Body of pancreas (tissue), 4 donors: ENCODE results near the gene TIMP2. TPM values are rescaled to one million over a fixed set of nuclear protein-coding genes. Genes with fewer than 3 reads are reported as not detected.

Experiments
- ATAC-seq: fragments of 150-250 bp; one replicate; pipeline ENCODE4 v1.9.1; 2016
- DNase-seq, 4 donors: peaks; one replicate each; pipeline ENCODE4 v3.0.0-alpha.2; 2019
- H3K27ac ChIP-seq, 4 donors: fragments of 200-600 bp; sonication (generic); 1 replicate in 3 of 4; 2 replicates in 1 of 4; pipeline versions ENCODE4 v1.5.1 to v1.6.1; 2016 to 2019; ENCODE audit warnings: mild to moderate bottlenecking in 1 of 4, mixed read lengths in 1 of 4, moderate library complexity in 1 of 4
- H3K27me3 ChIP-seq, 2 donors: fragments of 200-600 bp; sonication (generic); one replicate each; pipeline ENCODE4 v1.6.0; 2016; ENCODE audit warnings: mild to moderate bottlenecking in 1 of 2
- H3K36me3 ChIP-seq, 2 donors: fragments of 200-600 bp; sonication (generic); replicated peaks in 1 of 2; 2 replicates each; pipeline ENCODE4 v1.5.1; 2016; ENCODE audit warnings: low read depth in 2 of 2; ENCODE audit not compliant: insufficient read depth in 1 of 2
- H3K4me1 ChIP-seq: fragments of 200-600 bp; sonication (generic); one replicate; pipeline ENCODE4 v1.6.0; 2016
- H3K4me3 ChIP-seq, 2 donors: fragments of 200-600 bp; sonication (generic); 1 replicate in 1 of 2; 2 replicates in 1 of 2; pipeline ENCODE4 v1.5.1; 2016 to 2019
- H3K9me3 ChIP-seq, 3 donors: fragments of 200-600 bp; sonication (generic); 1 replicate in 2 of 3; 2 replicates in 1 of 3; pipeline ENCODE4 v1.5.1; 2016
- CTCF ChIP-seq, 7 experiments: fragments of 450-650 bp in 4 of 7; fragments of 200-600 bp in 3 of 7; sonication (generic) in 3 of 7; IDR thresholded peaks; one replicate each; pipeline ENCODE4 v1.5.1; 2016 to 2019; ENCODE audit warnings: antibody characterized with exemption in 7 of 7
- POLR2A ChIP-seq, 3 donors: fragments of 450-650 bp; IDR thresholded peaks; one replicate each; pipeline ENCODE4 v1.6.1; 2016; ENCODE audit warnings: antibody characterized with exemption in 3 of 3, mild to moderate bottlenecking in 2 of 3
- WGBS, 2 donors: methylation state at CpG; one replicate each; pipeline ENCODE4 v1.1.5; 2017; 5-methylcytosine and 5-hydroxymethylcytosine counted together
- intact Hi-C: fragments of 100-400 bp; cut with DNase I; formaldehyde crosslinking; loops from one replicate; pipeline ENCODE4 v1.15.1; 2023
- total RNA-seq, 2 donors: library from RNA; depleted of rRNA; stranded (reverse); fragments of >200 nt; gene quantifications; one replicate each; pipeline ENCODE4 v1.1.0, GENCODE V29; 2016

TIMP2 gene
- total RNA-seq, 2 donors from 2014 or later: 50.1 to 53.7 TPM

- H3K36me3 ChIP-seq: peaks cover 3 to 58% of the 10 kb centered on the region in 2 donors
- ATAC-seq (no peak), DNase-seq (no peak)
- H3K4me1 ChIP-seq: no peaks in the 10 kb centered on the region
- no peak overlapping the region for H3K27ac ChIP-seq
- intact Hi-C loops: no loop called here
- H3K27me3 ChIP-seq: no peaks in the 10 kb centered on the region
- no peak overlapping the region for H3K4me3 ChIP-seq
- 55 to 57% methylated on average over 15 of the region's 15 CpGs for WGBS, 2 donors
- TF ChIP-seq POLR2A (IDR thresholded peaks at IDR 0.05) (no peak), CTCF (IDR thresholded peaks at IDR 0.05) (no peak)
- no peaks in the 10 kb centered on the region for H3K9me3 ChIP-seq
Observed at GRCh38 chr17:78831688-78832540, 93.3 kb downstream of the TIMP2 start.

- no peak overlapping the region for H3K4me3 ChIP-seq
- TF ChIP-seq CTCF (IDR thresholded peaks at IDR 0.05) (no peak), POLR2A (IDR thresholded peaks at IDR 0.05) (no peak)
- DNase-seq: no peak
- H3K27me3 ChIP-seq: no peaks in the 10 kb centered on the region
- H3K36me3 ChIP-seq: peaks cover 3 to 50% of the 10 kb centered on the region in 2 donors
- intact Hi-C loops: no loop called here
- no peaks in the 10 kb centered on the region for H3K4me1 ChIP-seq
- no peak overlapping the region for H3K27ac ChIP-seq
- H3K9me3 ChIP-seq: no peaks in the 10 kb centered on the region
- no peak for ATAC-seq
- 94% methylated on average over 6 of the region's 6 CpGs for WGBS, 2 donors
Observed at GRCh38 chr17:78829477-78829876, 95.7 kb downstream of the TIMP2 start.

GRCh38 chr17:78828470-78829185 is 96.6 kb downstream of the TIMP2 start:
- ATAC-seq (no peak), DNase-seq (no peak)
- Histone ChIP-seq H3K36me3 (peaks cover 10 to 42% of the 10 kb centered on the region in 2 donors), H3K4me3 (no peak overlapping the region), H3K9me3 (no peaks in the 10 kb centered on the region), H3K27me3 (no peaks in the 10 kb centered on the region), H3K4me1 (no peaks in the 10 kb centered on the region), H3K27ac (no peak overlapping the region)
- TF ChIP-seq POLR2A (IDR thresholded peaks at IDR 0.05) (no peak), CTCF (IDR thresholded peaks at IDR 0.05) (no peak)
- 89 to 93% methylated on average over 14 of the region's 14 CpGs for WGBS, 2 donors
- intact Hi-C loops: no loop called here

GRCh38 chr17:78826836-78827509 is 98.2 kb downstream of the TIMP2 start:
- Histone ChIP-seq H3K27ac (peak overlapping the region in 1 of 4 donors; percentile 12), H3K4me1 (no peaks in the 10 kb centered on the region), H3K9me3 (no peaks in the 10 kb centered on the region), H3K4me3 (no peak overlapping the region), H3K36me3 (peaks cover 6 to 38% of the 10 kb centered on the region in 2 donors), H3K27me3 (no peaks in the 10 kb centered on the region)
- TF ChIP-seq CTCF (IDR thresholded peaks at IDR 0.05) (no peak), POLR2A (IDR thresholded peaks at IDR 0.05) (no peak)
- intact Hi-C loops: no loop called here
- 88 to 92% methylated on average over 14 to 21 of the region's 21 CpGs for WGBS, 2 donors
- DNase-seq (peak in 1 of 4 donors; percentile 53), ATAC-seq (no peak)
